ENCODE measurements around the gene PLA2G2E.

- TF ChIP-seq CTCF (IDR thresholded peaks at IDR 0.05) = no peak
- TF ChIP-seq POLR2A (IDR thresholded peaks at IDR 0.05) = no peak
Measured at GRCh38 chr1:19923953-19924346, 533 bp upstream of the PLA2G2E start.
